NCI-H146 (cell line): ENCODE measurements around the gene RAI14.
"Not testable (repeated sequence)": the region's sequence is repeated elsewhere in the genome, so short reads cannot be mapped to it uniquely, and the experiment has no call there.

Experiments used
- DNase-seq: peaks from one replicate; lab custom pipeline; 2025; lab: John Stamatoyannopoulos, UW

The RAI14 gene

DNA sequence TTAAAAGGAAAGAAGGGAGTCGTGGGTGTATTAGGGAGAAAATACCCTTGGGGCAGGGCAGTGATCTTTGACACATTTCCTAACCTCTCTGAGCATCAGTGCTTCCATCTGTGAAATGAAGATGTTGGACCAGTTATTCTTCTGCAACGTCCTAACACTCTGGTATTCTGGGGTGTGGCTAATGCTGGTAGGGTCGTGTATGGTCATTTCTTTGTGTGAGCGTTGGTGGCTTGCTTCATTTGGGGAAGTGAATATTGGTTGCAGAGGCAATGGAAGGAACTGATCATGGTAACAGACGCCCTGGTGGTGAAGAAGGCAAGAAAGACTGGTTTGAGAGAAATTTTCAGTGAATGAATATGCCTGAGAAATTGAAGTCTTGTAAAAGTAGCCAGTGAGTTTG is 114.9 kb downstream of the RAI14 start:
- no peak for DNase-seq

DNA sequence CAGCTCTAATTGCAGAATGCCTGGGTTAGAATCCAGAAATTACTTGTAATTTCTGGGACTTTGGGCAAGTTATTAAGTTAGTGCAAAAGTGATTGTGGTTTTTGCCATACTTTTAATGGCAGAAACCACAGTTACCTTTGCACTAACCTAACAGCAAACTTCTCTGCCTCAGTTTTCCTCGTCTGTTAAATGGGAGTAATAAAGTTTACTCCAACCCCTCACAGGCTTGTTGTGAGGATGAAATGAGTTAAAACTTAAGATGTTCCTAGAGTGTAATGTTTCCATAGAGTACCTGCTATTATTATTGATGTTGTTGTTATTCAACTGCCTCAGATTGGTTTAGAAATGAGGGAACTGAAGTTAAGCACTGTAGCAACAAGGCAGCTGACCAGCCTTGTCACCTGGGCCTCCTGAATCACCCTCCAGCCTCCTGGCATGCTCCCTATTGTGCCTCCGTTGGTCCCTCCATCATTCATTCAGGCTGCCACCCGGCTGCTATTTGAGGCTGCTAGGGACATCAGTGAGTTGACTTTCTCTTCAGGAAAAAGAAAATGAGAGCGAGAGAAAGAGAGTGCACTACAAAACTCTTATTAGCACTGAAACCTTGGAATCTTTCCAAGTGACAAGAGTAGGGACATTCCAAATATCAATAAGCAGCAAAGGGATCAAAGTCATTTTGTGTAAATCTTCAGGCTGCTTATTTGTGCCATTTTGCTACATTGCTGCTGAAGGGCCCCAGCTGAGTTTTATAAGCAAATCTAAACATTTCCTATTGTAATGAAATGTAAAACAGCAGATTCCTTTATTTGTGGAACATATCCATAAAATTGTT is 116.4 kb downstream of the RAI14 start:
- DNase-seq = no peak

DNA sequence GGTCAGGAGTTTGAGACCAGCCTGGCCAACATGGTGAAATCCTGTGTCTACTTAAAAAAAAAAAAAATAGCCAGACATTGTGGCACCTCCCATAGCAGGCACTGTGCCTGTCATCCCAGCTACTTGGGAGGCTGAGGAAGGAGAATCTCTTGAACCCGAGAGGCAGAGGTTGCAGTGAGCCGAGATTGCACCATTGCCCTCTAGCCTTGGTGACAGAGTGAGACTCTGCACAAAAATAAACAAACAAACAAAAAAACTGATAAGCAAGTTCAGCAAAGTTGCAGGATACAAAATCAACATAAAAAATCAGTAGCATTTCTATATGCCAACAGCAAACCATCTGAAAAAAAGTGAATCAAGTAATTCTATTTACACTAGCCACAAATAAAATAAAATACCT is 118.0 kb downstream of the RAI14 start:
- no peak for DNase-seq

DNA sequence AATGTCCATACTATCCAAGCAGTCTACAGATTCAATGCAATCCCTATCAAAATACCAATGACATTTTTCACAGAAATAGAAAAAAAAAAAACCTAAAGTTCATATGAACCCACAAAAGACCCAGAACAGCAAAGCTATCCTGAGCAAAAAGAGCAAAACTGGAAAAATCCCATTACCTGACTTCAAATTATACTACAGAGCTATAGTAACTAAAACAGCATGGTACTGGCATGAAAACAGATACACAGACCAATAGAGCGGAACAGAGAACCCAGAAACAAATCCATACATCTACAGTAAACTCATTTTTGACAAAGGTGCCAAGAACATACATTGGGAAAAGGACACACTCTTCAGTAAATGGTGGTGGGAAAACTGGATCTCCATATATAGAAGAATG is 118.5 kb downstream of the RAI14 start:
- not testable (repeated sequence) for DNase-seq

DNA sequence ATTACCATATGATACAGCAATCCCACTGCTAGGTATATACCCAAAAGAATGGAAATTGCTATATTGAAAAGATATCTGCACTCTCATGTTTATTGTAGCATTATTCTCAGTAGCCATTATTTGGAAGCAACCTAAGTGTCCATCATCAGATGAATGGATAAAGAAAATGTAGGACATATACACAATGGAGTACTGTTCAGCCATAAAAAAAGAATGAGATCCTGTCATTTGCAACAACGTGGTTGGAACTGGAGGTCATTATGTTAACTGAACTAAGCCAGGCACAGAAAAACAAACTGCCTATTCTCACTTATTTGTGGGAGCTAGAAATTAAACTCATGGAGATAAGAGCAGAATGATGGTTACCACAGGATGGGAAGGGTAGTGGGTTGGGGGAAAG is 119.8 kb downstream of the RAI14 start:
- DNase-seq = no peak

DNA sequence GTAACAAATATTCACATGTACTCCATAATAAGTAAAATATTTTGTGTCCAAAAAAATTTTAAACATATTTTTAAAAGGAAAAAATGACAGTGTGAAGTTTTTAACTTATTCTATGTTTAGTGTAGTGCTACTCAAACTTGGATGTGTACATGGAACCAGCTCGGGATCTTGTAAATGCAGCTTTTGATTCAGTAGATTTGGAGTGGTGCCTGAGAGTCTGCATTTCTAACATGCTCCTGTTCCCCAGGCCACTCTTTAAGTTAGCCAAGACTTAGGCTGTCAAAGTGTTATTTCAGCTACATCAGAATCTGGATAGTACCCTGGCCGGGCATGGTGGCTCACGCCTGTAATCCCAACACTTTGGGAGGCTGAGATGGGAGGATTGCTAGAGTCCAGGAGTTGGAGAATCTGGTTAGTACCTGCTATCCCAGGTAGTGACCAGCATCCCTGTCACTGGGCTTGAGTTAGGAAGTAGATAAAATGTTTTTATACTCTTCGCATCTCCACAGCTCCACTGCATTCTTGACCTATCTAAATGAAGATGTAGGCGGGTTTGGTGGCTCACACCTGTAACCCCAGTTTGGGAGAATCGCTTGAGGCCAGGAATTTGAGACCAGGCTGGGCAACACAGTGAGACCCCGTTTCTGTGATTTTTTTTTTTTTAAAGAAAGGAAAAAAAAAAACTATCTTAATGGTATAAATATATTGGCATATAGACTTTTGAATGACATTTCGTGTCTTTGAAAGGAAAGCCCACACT is 122.1 kb downstream of the RAI14 start:
- no peak for DNase-seq

DNA sequence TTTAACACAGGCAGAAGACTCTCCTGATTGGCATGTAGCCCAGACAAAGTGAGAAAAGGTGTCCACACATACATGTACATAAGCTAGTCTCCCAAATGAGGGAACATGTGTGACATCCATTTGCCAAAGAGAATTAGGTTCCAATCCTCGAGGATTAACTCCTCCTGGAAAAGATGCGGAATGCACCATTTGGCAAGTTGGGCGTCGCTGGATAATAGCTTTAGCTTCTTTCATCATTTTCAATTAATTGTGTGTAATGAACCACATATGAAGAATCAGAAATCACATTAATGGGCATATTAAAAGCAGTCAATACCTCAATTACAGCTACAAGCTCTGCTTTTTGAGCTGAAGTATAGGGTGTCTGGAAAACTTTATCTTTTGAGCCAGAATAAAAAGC is 127.8 kb downstream of the RAI14 start:
- not testable (repeated sequence) for DNase-seq

DNA sequence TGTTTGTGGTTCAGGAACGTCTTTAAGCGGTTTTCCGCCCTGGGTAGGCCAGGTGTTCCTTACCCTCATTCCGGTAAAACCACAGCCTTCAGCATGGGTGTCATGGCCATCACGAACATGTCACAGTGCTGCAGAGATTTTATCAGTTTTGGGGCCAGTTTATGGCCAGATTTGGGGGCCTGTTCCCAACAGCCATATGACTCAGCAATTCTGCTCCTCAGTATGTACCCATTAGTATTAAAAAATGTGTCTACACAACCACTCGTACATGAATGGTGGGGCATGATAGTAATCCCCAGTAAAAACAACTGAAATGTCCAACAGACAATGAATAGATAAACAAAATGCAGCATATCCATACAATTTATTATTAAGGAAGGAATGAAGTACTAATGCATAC is 130.9 kb downstream of the RAI14 start:
- DNase-seq = no peak

DNA sequence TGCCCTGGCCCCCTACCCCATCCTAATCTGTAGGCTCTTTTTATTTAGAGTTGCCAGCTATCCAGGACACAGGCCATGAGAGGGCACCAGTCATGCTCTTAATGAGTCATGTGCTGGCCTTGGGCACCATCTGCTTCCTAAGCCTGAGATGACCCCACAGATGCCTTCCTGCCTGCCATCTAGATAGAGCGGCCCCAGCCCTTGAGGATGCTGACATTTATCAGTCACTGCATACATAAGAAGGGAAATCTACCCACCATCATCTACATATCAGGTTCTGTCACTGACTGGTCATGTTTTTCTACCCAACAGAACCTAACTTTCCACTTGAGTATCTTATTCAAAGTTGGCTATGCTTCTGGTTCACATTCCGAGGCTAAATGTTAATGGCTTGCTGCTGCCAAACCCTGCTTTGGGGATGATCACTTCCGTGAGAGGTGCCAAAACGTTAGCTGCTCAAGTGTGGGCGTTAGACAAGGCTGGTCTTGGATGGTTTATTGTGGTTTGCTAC is 132.9 kb downstream of the RAI14 start:
- no peak for DNase-seq

DNA sequence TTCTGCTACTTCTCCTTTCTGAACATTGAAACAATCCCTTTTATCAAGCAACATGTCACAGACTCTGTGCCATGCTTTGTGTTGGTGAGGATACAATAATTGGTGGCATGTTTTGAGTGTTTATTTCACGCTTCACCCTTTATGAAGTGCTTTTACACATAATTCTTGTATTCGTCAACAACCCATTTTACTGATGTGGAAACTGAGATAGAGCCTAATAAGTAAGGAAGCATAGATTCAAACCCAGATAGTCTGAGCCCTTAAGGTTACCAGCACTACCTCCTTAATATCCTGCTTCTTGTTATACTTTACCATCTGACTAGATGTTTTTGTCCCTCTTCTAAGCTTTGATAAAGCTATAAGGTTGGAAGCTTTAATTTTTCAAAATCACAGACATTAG is 133.5 kb downstream of the RAI14 start:
- DNase-seq = no peak

DNA sequence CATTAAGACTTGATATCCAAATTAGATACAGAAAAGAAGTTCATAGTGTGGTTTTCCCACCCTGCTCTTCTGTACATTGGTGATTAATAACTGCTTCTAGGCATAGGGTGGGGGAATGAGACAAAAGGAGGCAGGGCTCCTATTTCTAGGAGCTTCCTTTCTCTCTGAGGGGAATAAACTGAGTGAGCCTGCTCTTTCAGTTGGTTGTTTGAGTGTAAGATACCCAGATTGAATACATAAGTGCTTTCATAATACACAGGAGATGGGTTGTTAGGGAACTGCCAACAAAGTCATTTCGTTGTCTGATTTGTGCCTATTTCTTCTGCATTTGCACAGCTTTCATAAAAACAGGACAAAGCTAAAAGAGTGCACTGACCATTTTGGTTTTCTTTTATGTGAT is 133.9 kb downstream of the RAI14 start:
- DNase-seq = no peak

DNA sequence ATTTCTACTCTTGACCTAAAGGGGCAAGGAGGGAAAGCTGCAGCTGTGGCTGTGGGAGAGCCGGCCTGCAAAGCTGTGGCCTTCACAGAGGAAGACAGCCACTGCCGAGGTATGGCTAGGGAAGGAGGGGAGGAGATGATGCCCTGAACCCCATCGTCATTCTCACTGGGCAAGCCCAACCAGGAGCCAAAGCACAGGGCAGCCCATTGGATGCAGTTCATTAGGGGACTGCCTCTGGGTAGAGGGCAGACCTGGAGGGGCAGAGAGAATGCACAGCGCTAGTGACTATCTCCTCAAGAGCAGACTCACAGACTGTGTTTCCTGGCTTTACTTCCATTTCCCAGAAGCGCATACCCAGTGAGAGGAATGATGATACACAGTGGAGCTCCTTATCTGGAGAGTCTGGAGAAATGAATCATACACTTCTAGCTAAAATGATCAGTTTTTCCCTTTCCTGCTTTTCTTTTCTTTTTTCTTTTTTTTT is 135.7 kb downstream of the RAI14 start:
- DNase-seq = no peak

DNA sequence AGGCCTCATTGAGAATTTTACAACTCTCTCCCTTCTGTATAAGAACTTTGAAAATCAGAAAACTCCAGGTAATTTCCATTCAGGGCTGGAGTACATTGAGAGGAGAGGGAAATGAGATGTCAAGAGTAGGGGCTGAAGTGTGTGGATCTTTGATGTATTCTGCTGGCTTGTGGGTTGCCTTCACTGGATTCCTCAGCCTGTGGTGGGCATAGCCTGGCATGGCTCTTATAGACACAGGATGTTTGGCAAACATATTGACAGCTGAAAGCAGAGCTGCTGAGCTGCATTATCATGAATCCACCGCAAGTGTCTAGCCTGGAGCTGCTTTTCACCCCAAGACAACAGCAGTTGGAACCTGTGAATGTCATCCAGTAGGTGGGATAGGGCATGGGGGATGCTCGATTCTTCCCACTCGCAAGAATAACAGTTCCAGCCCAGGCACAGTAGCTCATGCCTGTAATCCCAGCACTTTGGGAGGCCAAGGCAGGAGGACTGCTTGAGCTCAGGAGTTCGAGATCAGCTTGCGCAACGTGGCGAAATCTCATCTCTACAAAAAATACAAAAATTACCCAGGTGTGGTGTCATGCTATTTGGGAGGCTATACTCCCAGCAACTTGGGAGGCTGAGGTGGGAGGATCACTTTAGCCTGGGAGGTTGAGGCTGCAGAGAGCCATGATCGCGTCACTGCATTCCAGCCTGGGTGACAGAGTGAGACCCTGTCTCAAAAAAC is 146.9 kb downstream of the RAI14 start:
- DNase-seq = no peak

DNA sequence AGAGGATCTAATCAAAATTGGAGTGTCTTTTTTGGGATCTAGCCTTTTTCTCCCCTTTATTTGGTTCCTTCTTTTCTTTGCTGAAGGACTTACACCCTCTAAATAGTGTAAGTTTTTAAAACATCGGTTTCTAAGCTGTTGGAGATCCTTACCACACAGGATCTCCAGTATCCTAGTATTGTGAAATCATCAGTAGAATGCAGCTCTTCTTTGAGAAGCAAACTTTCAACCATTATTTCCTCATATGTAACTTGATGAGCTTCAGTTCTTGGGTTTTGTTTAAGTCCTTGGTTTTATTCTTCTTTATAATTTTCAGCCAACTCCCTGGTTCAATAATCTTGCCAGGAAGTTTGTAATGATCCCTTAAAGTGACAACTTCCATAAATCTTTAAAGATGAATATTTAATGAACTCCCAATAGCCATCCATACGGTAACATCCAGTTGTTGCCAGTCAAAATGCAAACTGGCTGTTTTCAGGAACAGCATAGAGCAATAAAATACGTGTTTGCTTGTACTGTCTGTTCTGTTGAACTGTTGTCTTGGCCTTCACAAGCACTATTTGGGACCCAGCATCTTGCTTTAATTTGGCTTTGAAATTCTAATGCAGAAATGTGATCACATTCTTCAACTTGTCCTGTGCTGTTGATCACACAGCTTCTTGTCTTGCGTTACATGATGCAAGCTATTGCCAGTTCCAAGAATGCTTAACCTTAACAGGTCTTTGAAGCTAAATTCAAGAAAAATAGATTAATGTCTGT is 148.0 kb downstream of the RAI14 start:
- DNase-seq = no peak

DNA sequence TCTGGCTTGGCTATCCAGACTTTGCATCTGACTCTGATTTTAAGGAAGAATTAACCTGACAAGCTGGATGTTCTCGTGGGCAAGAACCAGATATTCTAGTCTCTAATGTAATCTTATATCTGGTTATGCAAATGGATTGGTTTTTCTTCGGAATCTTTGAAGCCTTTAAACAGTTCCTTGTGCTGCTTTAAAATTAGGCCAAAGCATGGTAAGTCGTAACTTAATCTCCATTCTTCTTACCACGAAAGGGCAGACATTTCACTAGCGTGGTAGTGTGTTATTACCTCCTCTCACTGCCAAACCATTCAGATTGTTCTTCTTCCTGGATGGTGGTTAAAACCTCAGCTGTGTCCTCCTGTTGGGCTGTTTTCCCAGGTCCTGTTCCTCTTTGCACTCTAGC is 148.8 kb downstream of the RAI14 start:
- DNase-seq = no peak

DNA sequence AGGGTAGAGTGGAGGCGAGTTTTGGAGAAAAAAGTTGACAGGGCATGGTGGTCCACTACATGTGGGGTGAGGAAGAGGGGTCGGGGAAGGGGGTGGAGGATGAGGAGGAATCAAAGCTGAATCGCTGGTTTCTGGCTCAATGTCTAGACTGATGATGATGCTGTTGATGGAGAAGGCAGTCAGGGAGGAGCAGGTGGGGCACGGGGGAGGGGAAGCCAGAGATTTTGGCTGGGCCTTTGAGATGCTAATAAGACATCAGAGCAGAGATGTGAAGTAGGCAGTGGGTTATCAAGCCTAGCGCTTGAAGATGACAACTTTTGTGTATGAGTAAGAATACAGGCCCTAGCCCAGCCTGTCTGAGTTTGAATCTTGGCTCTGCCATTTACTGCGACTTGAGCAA is 150.4 kb downstream of the RAI14 start:
- no peak for DNase-seq

DNA sequence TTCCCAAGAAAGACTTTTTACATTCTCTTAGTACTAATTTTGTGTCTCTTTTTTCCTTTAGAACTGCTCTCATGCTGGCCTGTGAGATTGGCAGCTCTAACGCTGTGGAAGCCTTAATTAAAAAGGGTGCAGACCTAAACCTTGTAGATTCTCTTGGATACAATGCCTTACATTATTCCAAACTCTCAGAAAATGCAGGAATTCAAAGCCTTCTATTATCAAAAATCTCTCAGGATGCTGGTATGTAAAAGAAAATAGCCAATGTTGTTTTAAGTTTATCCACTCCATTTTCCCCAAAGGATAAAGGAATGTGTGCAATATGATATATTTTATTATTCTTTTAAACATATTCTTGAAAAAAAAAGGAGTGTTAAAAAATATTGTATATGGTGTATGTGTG is 155.6 kb downstream of the RAI14 start:
- DNase-seq = no peak

DNA sequence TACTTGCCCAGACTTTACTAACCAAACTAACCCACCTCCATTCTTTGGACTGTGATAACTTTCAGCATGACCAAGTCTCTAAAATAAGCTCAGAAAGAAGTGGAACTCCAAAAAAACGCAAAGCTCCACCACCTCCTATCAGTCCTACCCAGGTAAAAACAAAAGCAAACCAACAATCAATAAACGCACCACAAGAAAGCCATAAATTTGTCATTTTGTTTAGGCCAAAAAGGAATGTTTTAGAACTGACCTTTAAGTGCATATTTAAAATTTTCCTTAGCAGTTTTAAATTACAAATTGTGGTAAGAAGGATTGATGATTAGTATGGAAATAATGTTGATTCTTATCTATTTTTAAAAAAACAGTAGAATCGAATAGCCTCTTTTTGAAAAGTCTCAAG is 157.4 kb downstream of the RAI14 start:
- no peak for DNase-seq

DNA sequence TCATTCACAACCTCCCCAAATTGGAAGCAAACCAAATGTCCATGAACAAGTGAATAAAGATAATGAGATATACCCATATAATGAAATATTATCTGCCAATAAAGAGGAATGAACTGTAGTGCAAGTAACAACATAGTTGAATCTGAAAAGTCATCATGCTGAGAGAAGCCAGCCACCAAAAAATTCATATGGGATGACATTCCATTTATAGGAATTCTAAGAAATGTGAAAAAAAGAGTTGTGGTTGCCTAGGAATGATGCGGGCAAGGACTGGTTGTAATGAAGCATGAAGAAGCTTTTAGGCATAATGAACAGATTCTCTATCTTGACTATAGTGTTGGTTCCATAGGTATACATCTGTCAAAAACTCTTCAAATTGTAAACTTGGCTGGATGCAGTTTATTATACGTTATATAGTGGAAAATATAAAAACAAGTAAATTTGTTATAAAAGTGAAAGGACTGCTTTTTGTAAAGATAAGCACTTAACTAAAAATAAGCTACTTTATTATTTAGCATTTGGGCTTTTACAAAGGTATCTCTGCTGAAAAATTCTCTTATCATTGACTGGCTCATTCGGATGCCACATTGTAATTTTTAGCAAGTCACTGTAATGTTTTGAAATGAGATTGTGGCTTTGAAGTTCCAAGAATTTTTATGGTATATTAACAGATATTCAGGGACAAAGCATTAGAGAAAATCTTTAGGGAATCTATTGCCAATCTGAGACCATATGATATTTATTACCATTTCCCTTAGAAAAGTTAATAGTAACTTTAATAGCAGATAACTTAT is 161.6 kb downstream of the RAI14 start:
- no peak for DNase-seq

DNA sequence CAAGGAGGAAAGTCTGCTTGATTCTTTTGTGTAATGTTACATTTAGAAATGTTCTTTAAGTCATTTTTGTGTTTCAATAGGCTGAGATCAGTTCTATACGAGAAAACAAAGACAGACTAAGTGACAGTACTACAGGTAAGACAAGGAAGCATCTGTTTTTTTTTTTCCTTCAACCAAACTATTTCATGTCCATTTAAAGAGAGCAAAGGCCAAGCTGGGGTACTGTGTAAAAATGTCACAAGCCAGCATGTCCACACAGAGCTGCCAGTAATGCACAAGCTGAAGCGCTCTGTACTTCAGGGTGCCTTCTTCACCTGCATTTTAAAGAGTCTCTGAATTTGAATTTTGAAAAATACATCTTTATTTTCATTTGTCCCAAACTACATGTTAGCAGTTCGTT is 162.6 kb downstream of the RAI14 start:
- DNase-seq = no peak

DNA sequence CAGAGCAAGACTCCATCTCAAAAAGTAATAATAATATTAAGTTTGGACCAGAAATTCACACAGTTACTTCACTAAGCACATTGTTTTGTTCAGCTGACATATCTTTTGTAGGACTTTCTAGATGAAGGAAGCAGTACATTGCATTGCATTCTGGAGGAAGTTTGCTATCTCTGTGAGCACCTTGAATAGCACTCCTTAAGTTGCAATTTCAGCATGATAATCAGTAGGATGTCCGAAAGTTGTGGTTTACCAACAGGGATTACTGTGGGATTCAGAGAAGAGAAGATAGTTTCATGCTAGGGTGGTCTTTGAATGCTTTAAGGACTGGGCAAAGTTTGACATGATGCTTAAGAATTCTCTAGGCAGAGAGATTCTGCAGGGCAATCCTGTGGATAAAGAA is 164.5 kb downstream of the RAI14 start:
- DNase-seq = no peak
